ENCODE results near the gene TLE1.
A peak's percentile ranks its signal among the peaks of the same experiment; 100 is the strongest.
"Not testable (repeated sequence)": the region's sequence is repeated elsewhere in the genome, so short reads cannot be mapped to it uniquely, and the experiment has no call there.

TLE1 gene

GRCh38 chr9:81606261-81606660, 83.1 kb downstream of the TLE1 start:
- not testable (repeated sequence) for H3K27me3 ChIP-seq (ENCODE audit: control insufficient read depth in 5 of 5, insufficient read depth in 4 of 5, low read length in 5 of 5); H3K9me3 ChIP-seq (ENCODE audit: control insufficient read depth in 5 of 5, low read length in 5 of 5); H3K9ac ChIP-seq (ENCODE audit: low read length in 5 of 5); H3K27ac ChIP-seq (ENCODE audit: low read depth, low read length); H3K4me3 ChIP-seq (ENCODE audit: low read depth in 1 of 5, low read length in 5 of 5)
- peaks cover 12 to 59% (median 55%) of the 10 kb centered on the region in 5 donors for H3K36me3 ChIP-seq (ENCODE audit: control insufficient read depth in 5 of 5, insufficient read depth in 5 of 5, low read length in 5 of 5)
- peaks cover 0 to 38% (median 24%) of the 10 kb centered on the region in 5 donors for H3K4me1 ChIP-seq (ENCODE audit: control insufficient read depth in 5 of 5, insufficient read depth in 5 of 5, low read length in 5 of 5)

GRCh38 chr9:81605170-81605670, 84.1 kb downstream of the TLE1 start:
- H3K4me3 ChIP-seq (ENCODE audit: low read depth in 1 of 5, low read length in 5 of 5) = no peak overlapping the region
- H3K27me3 ChIP-seq (ENCODE audit: control insufficient read depth in 5 of 5, insufficient read depth in 4 of 5, low read length in 5 of 5) = no peaks in the 10 kb centered on the region
- peaks cover 0 to 29% (median 21%) of the 10 kb centered on the region in 5 donors for H3K4me1 ChIP-seq (ENCODE audit: control insufficient read depth in 5 of 5, insufficient read depth in 5 of 5, low read length in 5 of 5)
- no peak overlapping the region for H3K27ac ChIP-seq (ENCODE audit: low read depth, low read length)
- H3K9ac ChIP-seq (ENCODE audit: low read length in 5 of 5) = no peak overlapping the region
- H3K9me3 ChIP-seq (ENCODE audit: control insufficient read depth in 5 of 5, low read length in 5 of 5) = no peaks in the 10 kb centered on the region
- peaks cover 8 to 50% (median 47%) of the 10 kb centered on the region in 5 donors for H3K36me3 ChIP-seq (ENCODE audit: control insufficient read depth in 5 of 5, insufficient read depth in 5 of 5, low read length in 5 of 5)

- H3K4me1 ChIP-seq (ENCODE audit: control insufficient read depth in 5 of 5, insufficient read depth in 5 of 5, low read length in 5 of 5) = peaks cover 0 to 27% (median 15%) of the 10 kb centered on the region in 5 donors
- H3K36me3 ChIP-seq (ENCODE audit: control insufficient read depth in 5 of 5, insufficient read depth in 5 of 5, low read length in 5 of 5) = peaks cover 9 to 44% (median 41%) of the 10 kb centered on the region in 5 donors
- no peak overlapping the region for H3K9ac ChIP-seq (ENCODE audit: low read length in 5 of 5)
- H3K4me3 ChIP-seq (ENCODE audit: low read depth in 1 of 5, low read length in 5 of 5) = no peak overlapping the region
- no peaks in the 10 kb centered on the region for H3K27me3 ChIP-seq (ENCODE audit: control insufficient read depth in 5 of 5, insufficient read depth in 4 of 5, low read length in 5 of 5)
- H3K27ac ChIP-seq (ENCODE audit: low read depth, low read length) = no peak overlapping the region
- H3K9me3 ChIP-seq (ENCODE audit: control insufficient read depth in 5 of 5, low read length in 5 of 5) = no peaks in the 10 kb centered on the region
Measured at GRCh38 chr9:81604306-81605169, 84.8 kb downstream of the TLE1 start.

- Histone ChIP-seq H3K36me3 (ENCODE audit: control insufficient read depth in 5 of 5, insufficient read depth in 5 of 5, low read length in 5 of 5) (peaks cover 9 to 40% (median 36%) of the 10 kb centered on the region in 5 donors), H3K9ac (ENCODE audit: low read length in 5 of 5) (no peak overlapping the region), H3K27me3 (ENCODE audit: control insufficient read depth in 5 of 5, insufficient read depth in 4 of 5, low read length in 5 of 5) (no peaks in the 10 kb centered on the region), H3K4me1 (ENCODE audit: control insufficient read depth in 5 of 5, insufficient read depth in 5 of 5, low read length in 5 of 5) (peaks cover 0 to 33% (median 19%) of the 10 kb centered on the region in 5 donors), H3K9me3 (ENCODE audit: control insufficient read depth in 5 of 5, low read length in 5 of 5) (no peaks in the 10 kb centered on the region), H3K27ac (ENCODE audit: low read depth, low read length) (no peak overlapping the region), H3K4me3 (ENCODE audit: low read depth in 1 of 5, low read length in 5 of 5) (no peak overlapping the region)
Measured at GRCh38 chr9:81602887-81603680, 86.3 kb downstream of the TLE1 start.

- Histone ChIP-seq H3K9me3 (ENCODE audit: control insufficient read depth in 5 of 5, low read length in 5 of 5) (no peaks in the 10 kb centered on the region), H3K4me3 (ENCODE audit: low read depth in 1 of 5, low read length in 5 of 5) (no peak overlapping the region), H3K4me1 (ENCODE audit: control insufficient read depth in 5 of 5, insufficient read depth in 5 of 5, low read length in 5 of 5) (peaks cover 0 to 32% (median 17%) of the 10 kb centered on the region in 5 donors), H3K36me3 (ENCODE audit: control insufficient read depth in 5 of 5, insufficient read depth in 5 of 5, low read length in 5 of 5) (peaks cover 9 to 36% (median 33%) of the 10 kb centered on the region in 5 donors), H3K9ac (ENCODE audit: low read length in 5 of 5) (no peak overlapping the region), H3K27me3 (ENCODE audit: control insufficient read depth in 5 of 5, insufficient read depth in 4 of 5, low read length in 5 of 5) (no peaks in the 10 kb centered on the region), H3K27ac (ENCODE audit: low read depth, low read length) (no peak overlapping the region)
Measured at GRCh38 chr9:81601639-81602623, 87.4 kb downstream of the TLE1 start.

GRCh38 chr9:81600631-81601030, 88.7 kb downstream of the TLE1 start:
- Histone ChIP-seq H3K36me3 (ENCODE audit: control insufficient read depth in 5 of 5, insufficient read depth in 5 of 5, low read length in 5 of 5) (peaks cover 9 to 41% (median 38%) of the 10 kb centered on the region in 5 donors), H3K27ac (ENCODE audit: low read depth, low read length) (no peak overlapping the region), H3K9me3 (ENCODE audit: control insufficient read depth in 5 of 5, low read length in 5 of 5) (no peaks in the 10 kb centered on the region), H3K27me3 (ENCODE audit: control insufficient read depth in 5 of 5, insufficient read depth in 4 of 5, low read length in 5 of 5) (no peaks in the 10 kb centered on the region), H3K9ac (ENCODE audit: low read length in 5 of 5) (no peak overlapping the region), H3K4me1 (ENCODE audit: control insufficient read depth in 5 of 5, insufficient read depth in 5 of 5, low read length in 5 of 5) (peaks cover 0 to 39% (median 17%) of the 10 kb centered on the region in 5 donors), H3K4me3 (ENCODE audit: low read depth in 1 of 5, low read length in 5 of 5) (no peak overlapping the region)

- H3K27me3 ChIP-seq (ENCODE audit: control insufficient read depth in 5 of 5, insufficient read depth in 4 of 5, low read length in 5 of 5) = no peaks in the 10 kb centered on the region
- H3K4me1 ChIP-seq (ENCODE audit: control insufficient read depth in 5 of 5, insufficient read depth in 5 of 5, low read length in 5 of 5) = peaks cover 0 to 39% (median 17%) of the 10 kb centered on the region in 5 donors
- H3K9me3 ChIP-seq (ENCODE audit: control insufficient read depth in 5 of 5, low read length in 5 of 5) = no peaks in the 10 kb centered on the region
- H3K36me3 ChIP-seq (ENCODE audit: control insufficient read depth in 5 of 5, insufficient read depth in 5 of 5, low read length in 5 of 5) = peaks cover 13 to 38% (median 37%) of the 10 kb centered on the region in 5 donors
- H3K9ac ChIP-seq (ENCODE audit: low read length in 5 of 5) = no peak overlapping the region
- H3K4me3 ChIP-seq (ENCODE audit: low read depth in 1 of 5, low read length in 5 of 5) = no peak overlapping the region
- H3K27ac ChIP-seq (ENCODE audit: low read depth, low read length) = no peak overlapping the region
Measured at GRCh38 chr9:81599837-81600236, 89.5 kb downstream of the TLE1 start.

- no peaks in the 10 kb centered on the region for H3K27me3 ChIP-seq (ENCODE audit: control insufficient read depth in 5 of 5, insufficient read depth in 4 of 5, low read length in 5 of 5)
Measured at GRCh38 chr9:81598811-81599210, 90.5 kb downstream of the TLE1 start.

GRCh38 chr9:81598123-81598497, 91.2 kb downstream of the TLE1 start:
- Histone ChIP-seq H3K4me3 (ENCODE audit: low read depth in 1 of 5, low read length in 5 of 5) (no peak overlapping the region), H3K27ac (ENCODE audit: low read depth, low read length) (peak overlapping the region; percentile 29), H3K4me1 (ENCODE audit: control insufficient read depth in 5 of 5, insufficient read depth in 5 of 5, low read length in 5 of 5) (peaks cover 0 to 45% (median 18%) of the 10 kb centered on the region in 5 donors), H3K36me3 (ENCODE audit: control insufficient read depth in 5 of 5, insufficient read depth in 5 of 5, low read length in 5 of 5) (peaks cover 4 to 28% (median 20%) of the 10 kb centered on the region in 5 donors), H3K27me3 (ENCODE audit: control insufficient read depth in 5 of 5, insufficient read depth in 4 of 5, low read length in 5 of 5) (no peaks in the 10 kb centered on the region), H3K9me3 (ENCODE audit: control insufficient read depth in 5 of 5, low read length in 5 of 5) (no peaks in the 10 kb centered on the region), H3K9ac (ENCODE audit: low read length in 5 of 5) (no peak overlapping the region)

More at GRCh38 chr9:81598811-81599210, 90.5 kb downstream of the TLE1 start:
- no peak overlapping the region for H3K27ac ChIP-seq (ENCODE audit: low read depth, low read length)
- no peaks in the 10 kb centered on the region for H3K9me3 ChIP-seq (ENCODE audit: control insufficient read depth in 5 of 5, low read length in 5 of 5)
- H3K4me1 ChIP-seq (ENCODE audit: control insufficient read depth in 5 of 5, insufficient read depth in 5 of 5, low read length in 5 of 5) = peaks cover 0 to 39% (median 17%) of the 10 kb centered on the region in 5 donors
- no peak overlapping the region for H3K9ac ChIP-seq (ENCODE audit: low read length in 5 of 5)
- peaks cover 4 to 28% (median 27%) of the 10 kb centered on the region in 5 donors for H3K36me3 ChIP-seq (ENCODE audit: control insufficient read depth in 5 of 5, insufficient read depth in 5 of 5, low read length in 5 of 5)
- H3K4me3 ChIP-seq (ENCODE audit: low read depth in 1 of 5, low read length in 5 of 5) = no peak overlapping the region

Measured in subcutaneous abdominal adipose tissue (tissue), 5 donors.